Stimulated activated CD8-positive, alpha-beta memory T cell treated with anti-CD3 and anti-CD28 coated beads, Interleukin-2, amount 100 ng/mL, for 48 hours (primary cell): ENCODE data around the gene HHLA2.
"Not testable (repeated sequence)": the region's sequence is repeated elsewhere in the genome, so short reads cannot be mapped to it uniquely, and the experiment has no call there.

Experiments
- DNase-seq, 2 donors: peaks; one replicate each; pipeline ENCODE4 v3.0.0-alpha.2; 2020; ENCODE audit warnings: low read depth in 2 of 2

The HHLA2 gene

DNA sequence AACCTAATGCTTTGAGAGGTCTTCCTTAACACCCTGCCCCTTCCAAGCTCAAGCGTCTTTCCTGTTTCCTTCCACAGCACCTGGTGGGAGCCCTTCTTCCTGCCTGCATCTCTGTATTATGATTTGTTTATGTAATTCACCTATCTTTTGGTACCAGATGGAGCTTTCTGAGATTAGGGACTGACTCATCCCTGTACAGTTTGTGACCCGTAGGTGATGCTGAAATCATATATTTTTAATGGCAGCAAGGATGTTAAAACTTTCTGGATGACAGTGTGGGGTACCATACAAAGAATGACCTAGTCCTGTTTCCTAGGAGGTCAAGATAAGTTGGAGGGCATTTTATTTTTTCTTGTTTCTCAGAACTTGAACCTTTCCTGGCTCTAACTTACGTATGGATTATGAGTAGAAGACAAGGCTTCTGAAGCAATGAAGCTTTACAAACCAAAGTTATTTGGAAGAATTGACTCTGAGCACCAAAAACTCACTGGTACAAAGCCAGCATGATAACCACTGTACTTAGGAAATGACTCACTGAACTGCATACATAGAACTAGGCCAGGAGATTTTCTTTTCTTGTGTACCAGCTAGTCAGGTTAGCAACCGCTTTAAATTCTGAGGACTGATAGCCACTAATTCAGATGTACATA is 46.6 kb downstream of the HHLA2 start:
- DNase-seq, result no peak

DNA sequence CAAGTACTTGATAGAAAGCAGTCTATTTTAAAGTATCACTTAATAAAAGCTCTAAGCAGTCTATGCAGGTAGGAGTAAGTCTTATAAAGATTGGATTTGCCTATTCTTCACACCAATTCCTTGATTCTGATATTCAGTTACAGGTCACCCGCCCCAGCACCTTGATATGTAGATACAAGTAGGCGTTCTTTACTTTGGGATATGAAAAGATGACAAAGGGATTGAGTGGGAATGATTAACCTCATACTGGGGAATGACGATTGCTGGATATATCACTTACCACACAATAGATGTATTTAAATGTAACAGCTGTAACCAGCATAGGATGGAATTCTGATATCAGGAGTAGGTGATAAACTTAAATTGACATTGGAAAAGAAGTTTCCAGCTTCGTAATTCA is 47.1 kb downstream of the HHLA2 start:
- no peak for DNase-seq

DNA sequence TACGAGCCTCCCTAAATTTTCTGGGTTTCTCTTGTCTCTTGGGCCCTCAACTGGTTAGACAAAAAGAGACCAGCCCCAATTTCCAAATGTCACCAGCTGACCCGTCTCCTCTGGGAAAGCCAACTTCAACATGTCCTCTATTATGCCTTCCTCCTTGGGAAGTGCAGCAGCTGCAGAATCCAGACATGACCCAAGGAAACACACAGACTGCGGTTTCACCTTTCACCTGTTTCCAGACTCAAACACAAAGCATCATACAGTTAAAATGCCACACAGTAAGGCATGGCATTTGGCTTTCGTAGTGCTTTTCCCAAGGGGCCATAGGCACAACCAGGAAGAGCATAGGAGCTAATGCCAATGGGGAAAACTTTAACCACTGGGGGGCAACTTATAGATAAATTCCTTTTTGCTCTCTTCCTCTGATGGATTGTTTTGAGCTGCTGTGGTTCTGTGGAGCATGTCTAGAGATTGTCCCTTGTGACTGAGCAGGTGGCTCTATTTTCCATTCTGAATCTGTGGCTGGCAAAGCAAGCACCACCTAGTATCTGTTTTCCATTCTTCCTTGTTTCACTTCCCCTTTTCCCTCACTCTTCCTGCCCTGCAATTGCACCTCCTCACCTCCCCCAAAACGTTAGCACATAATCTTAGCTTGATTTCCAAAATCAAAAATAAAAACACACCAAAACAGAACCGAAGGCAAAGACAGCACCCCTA is 49.3 kb downstream of the HHLA2 start:
- no peak for DNase-seq

DNA sequence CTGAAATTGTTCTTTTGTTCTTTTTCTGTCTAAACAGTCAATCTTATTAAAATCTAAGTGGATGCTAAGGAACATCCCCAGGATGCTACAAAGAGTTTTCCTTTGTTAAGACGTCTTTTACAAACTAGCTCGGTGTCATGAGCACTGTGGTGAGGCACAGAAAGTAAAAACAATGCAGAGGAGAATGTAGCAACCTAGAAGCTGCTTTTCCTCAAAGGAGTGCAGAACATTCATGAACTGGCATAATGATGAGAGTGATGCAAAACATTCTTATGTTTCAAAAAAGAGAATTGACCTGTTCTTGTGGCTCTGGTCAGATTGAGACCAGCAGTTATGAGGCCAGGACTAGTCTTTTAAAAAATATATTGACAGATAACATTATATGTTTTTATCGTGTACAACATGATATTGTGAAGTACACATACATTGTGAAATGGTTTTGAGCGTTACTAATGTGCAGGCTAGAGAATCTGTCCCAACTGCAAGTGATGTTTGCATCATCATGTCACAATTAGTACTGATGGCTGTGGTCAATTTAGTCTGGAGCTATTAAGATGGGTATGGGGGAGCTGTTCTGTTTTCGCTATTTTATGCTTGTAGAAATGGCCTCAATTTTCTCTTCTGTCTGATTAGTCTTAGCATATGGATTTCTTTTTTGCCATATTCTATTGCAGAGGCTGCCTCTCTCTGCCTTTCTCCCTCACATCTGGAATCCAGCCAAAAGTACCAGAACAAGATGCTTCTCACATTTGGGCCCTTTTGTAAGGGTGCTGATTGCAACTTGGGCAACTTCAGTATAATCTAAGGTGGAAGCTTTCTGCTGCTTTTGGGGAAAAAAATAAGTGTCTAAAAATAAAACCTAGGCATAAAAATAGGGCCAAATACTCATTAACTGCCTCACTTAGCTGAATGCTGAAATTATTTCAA is 50.2 kb downstream of the HHLA2 start:
- no peak for DNase-seq

DNA sequence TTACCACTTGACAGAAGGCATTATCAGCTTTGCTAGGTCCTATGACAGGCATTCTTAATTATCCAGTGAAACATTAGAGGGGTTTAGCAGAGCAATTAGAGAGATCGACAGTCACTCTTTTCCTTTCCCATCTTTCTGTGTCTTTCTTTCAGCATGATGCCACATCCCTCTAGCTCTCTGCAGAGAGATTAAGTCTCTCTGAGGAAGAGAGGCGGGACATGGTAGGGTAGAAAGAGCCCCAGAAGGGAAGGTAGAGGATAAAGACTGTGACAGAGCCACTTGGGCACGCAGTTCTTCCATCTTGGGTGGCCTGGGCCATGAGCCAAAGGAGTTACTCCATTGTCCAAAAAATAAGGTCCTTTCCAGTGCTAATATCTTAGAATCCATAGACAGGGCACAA is 55.8 kb downstream of the HHLA2 start:
- DNase-seq, result no peak

DNA sequence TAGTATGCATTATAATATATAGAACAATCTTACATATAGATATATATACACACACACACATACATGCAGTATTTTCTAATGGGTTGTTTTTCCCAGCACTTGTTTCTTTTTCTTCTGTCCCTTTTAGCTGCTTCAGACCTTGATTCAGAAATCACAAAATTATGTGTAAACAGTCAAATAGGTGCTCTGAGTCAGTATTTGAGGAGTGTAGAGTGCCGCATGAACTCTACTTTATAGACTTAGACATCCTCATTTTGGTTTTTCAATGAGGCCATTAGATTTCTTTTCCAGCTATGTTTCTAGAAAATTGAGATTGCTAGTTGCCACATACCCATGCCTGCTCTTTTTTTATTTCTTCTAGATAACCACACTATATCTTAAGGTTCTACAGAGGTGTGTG is 58.2 kb downstream of the HHLA2 start:
- no peak for DNase-seq

DNA sequence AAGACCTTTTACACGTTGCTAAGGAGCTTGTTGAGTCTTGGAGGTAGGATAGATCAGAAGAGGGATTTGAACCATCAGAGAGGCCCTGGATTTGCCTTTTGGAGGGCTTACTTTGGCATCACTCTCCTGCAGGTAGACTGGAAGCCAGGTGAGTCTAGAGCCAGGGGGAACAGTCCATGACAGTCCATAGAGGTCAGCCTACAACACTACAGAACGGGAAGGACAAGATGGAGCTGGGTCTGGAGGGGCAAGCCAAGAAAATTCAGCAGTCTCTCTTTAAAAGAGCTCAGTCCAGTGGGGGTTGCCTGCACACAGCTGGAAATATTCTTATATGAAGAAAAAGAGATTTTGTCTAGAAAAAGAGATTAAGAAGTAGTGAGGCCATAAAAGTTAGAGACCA is 60.7 kb downstream of the HHLA2 start:
- DNase-seq, result no peak

DNA sequence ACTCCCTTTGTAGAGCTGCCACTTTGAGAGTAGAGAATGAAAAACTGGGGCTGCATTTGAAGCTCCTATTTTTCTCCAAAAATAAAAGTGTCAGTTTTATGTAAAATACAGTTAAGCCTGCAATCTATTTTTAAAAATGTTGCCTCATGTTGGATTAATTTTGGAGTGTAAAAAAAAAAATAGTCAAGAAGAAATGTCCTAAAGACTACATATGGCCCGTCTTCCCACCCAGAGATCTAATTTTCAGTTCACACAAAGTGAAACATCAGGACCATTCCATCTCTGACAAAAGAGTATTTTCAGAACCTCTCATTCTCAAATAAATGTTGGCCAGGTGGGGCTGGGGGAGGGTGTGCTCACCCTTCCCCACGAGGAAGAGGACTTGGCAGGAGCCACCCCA is 62.7 kb downstream of the HHLA2 start:
- no peak for DNase-seq

DNA sequence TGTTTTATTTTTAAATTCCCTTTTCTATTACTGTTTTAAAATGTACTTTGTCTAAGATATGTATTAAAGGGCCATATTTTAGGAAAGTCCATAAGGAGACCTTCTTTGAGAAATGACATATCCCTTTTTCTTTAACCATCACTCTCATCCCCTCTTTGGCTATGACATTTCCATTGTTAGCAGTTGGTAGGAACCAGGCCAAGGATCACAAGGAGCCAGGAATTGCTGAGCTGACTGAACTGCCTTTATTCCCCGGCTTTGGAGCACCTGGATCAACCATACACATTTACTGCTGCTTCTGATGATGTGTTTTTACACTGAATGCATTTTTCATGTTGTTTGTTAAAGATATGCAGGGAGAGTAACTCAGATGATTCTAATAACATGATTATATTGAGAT is 79.7 kb downstream of the HHLA2 start:
- no peak for DNase-seq

DNA sequence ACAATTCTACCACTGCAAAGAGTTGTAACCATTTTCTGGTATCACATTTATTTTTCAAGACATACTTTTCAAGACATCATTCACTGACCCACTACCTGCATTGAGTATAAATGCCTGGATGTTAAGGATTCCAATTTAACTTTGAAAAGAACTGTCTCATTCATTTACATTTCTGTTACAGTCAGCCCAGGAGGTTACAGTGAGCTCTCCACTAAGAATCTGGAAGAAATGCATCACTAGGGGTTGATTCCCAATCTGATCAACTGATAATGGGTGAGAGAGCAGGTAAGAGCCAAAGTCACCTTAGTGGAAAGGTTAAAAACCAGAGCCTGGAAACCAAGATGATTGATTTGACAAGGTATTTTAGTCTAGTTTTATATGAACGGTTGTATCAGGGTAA is 81.0 kb downstream of the HHLA2 start:
- no peak for DNase-seq

DNA sequence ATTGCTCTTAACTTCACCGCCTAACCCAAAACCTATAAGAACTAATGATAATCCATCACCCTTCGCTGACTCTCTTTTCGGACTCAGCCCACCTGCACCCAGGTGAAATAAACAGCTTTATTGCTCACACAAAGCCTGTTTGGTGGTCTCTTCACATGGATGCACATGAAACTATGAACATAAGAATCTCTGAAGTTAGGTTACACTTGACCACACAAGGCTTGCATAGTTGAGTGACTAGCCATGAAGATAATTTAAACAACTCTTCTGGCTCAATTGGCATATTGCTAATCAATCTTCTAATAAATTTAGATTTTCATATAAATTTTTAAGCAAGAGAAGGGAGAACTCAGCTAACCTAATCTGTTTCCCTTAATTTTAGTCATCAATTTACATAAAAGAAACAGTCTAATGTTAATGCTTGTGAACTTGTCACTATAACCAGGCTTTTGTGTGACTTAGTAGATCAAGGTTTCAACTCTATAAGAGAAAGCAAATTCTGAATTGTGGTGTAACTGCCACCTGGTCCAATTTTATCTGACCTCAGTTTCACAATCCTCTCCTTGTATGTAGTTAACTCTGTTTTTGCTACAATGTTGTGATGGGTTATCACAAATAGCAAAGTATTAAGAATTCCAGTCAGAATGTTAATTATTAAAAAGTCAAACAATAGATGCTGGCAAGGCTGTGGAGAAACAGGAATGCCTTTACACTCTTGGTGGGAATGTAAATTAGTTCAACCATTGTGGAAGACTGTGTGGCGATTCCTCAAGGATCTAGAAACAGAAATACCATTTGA is 82.0 kb downstream of the HHLA2 start:
- DNase-seq, result no peak

DNA sequence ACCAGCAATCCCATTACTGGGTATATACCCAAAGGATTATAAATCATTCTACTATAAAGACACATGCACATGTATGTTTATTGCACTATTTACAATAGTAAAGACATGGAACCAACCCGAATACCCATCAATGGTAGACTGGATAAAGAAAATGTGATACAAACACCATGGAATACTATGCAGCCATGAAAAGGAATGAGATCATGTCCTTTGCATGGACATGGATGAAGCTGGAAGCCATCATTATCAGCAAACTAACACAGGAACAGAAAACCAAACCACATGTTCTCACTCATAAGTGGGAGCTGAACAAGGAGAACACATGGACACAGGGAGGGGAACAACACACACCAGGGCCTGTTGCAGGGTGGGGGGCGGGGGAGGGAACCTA is 82.6 kb downstream of the HHLA2 start:
- not testable (repeated sequence) for DNase-seq

DNA sequence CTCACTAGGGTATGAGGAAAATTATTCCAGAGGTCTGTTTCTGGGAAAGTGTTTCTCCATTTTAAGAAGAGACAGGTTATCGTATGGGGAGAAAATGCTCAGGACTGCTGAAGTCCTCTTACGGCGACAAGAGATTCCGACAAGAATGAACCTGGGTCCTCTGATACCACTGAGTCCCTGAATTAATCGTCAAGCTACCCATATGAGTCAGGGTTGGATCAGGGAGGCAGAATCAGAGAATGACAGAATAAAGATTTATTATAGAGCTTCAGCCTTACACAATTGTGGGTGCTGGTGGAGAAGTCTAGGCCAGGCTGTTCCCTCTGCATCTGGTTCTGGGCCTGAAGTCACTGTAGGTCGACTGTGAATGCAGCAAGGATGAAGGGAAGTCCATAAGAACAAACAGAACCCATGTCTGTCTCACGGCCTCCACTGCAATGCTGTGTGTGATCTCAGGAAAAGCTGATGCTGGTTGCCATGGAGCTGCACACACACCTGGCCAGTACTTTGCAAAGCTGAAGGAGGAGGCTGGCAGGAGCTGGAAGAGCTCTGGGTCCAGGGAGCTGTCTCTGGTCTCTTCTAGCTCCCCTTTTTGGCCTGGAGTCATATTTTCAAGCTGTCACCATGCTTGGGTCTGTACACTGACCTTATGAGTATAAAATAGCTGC is 83.9 kb downstream of the HHLA2 start:
- DNase-seq, result no peak

DNA sequence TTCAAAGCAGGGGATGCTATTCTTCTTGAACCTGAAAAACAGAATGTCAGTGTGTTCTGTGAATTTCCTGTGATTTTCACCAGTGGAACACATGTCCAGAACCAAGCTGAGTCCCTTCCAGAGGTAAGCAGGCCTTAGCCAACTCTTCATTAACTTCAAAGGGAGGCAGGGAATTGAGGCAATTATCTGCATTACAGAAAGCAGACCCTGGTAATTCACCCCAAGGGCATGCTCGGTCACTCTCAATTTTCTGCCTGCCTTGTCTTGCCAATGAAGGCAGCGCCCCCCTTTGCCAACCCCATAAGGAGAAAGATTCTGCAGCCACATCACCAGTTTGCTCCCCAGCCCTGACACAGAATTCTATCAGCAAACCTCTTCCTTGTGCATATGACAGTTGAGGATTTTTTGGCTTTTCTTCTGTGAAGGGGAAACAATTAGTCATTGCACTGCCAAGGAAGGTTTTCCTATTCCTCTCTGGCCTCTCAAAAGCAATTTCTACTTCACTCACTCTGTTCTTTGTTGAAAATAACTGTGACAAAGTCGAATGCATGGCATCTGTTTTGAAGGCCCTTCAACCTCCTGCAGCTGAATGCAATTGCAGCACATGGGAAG is 85.3 kb downstream of the HHLA2 start:
- no peak for DNase-seq

DNA sequence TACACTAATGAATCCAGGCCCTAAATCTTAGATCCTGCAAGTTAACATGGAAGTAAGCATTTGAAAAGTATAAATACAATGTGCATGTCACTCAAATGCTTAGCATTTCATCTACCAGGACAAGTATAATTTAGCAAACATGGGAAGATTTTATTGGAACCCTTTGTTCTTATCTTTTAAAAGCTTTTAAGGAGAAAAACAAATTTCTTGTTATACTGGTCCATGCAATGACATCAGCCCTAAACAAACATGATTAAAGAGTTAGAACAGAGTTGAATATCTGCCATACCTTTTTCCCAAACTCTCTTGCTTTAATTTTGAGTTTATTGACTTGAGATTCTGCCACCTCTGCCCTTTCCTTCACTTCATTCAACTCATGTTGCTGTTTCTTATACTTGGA is 87.0 kb downstream of the HHLA2 start:
- no peak for DNase-seq

DNA sequence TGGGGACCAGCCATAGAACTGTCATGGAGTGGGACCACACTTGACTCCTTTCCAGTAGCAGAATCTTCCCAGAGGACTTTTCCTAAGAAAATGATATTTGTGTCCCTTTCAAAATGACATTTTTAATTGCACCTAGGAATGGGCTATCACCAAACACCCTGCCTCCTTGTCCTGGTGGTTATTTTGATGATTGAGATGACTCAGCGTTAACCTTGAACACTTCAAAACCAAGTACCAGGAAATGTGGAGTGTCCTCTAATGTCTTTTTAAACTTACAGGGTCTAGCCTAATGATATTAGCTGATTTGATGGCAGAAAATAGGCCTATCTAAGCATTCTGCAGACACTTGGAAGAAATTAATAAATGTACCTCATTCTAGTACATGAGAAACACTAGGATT is 90.7 kb downstream of the HHLA2 start:
- DNase-seq, result no peak

DNA sequence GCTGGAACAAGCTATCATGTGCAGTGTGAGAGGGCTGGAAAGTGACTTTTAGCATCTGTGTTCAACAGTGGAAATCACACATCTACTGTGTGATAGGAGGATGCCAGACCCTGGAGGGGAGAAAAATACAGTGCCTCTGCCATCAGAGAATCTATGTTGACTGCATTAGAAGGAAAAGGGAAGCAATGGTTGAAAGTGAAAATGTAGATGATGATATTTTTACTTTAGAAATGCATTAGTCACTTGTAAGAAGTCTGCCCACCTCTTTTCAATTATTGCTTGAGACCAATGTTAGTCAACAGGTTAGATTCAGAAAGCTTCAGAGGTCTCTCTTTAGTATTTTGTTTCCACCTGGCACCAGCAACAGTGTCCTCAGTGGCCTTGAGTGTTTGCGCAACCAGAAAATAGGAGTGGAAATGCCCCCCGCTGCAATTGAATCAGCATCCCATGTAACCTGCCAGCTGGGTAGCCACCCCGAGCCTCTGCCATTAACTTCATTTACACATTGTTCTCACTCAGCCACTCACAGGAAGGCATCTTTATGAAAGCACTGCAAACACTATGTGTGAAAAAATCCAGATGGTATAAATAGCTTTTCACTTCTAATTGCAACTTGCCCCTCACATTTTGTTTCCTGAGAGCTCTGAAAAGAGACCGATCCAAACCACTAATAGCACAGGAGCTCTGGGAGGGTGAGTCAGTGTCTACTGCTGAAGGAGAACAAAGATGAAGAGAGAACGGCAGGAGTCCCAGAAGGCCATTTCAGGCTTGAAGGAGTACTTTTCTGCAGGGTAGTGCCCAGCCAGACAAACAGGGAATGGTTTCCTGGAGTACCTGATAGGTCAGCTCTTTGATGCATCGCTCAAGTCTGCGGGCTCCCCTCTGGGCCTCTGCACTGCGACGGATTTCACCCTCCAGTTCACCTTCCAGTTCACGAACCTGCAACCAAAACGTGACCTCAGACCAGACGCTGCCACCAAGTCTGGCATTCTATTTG is 92.1 kb downstream of the HHLA2 start:
- DNase-seq, result no peak

DNA sequence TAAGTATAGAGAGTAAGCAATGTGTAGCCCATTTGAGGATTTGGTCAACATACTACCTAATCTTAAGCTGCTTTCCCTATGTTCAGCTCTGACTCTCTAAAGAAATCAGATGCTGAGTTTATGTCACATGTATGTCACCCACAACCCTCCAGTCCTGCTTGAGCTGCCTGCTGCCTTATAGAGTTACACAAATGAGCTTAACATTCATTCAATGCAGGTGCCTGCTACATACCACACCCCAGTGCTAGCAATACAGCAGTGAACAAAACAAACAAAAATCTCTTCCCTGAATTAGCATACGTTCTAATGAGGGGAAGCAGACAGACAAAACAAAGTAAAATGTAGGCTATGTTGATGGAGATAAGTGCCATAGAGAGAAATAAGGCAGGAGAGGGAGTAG is 93.0 kb downstream of the HHLA2 start:
- DNase-seq, result no peak

DNA sequence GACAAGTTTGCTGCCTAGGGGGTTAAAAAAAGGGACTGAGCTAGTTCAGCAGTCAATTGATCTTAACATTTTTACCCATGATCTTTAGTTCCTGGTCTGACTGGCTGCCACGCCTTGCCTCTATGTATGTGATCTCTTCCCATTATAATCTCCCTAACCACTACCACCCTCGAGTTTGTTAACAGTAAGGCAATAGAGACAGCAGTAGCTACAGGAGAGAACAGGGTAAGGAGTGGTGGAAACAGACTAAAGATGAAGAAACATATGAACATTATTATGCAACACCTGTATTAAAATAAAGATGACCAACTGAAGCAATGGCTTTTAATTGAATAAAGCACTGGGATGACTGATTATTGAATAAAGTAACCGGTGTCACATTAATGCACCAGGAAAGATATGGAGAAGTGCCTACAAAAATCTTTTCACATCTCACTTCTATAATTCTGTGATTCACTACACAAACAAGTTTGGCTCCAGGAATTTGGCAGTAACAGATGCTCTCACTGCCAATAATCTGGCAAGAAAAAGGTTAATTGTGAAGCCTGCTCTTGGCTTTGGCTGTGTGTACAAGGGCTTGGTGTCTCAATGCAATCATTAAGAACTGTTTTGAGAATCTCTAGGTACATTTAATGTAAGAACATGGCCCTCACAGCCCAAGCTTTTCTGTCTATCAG is 95.7 kb downstream of the HHLA2 start:
- no peak for DNase-seq
